GM12801 (cell line): ENCODE measurements around the gene HMGB3.

Experiments
- TF ChIP-seq, protein P1 (sequence below): IDR thresholded peaks from one replicate; pipeline ENCODE4 v1.5.1; 2011; ENCODE audit warnings: control low read depth; ENCODE audit not compliant: insufficient read length; ENCODE audit errors: extremely low read depth

HMGB3 gene

GRCh38 chrX:151030845-151031244 lies 47.7 kb downstream of the HMGB3 start:
- TF ChIP-seq, protein P1, sequence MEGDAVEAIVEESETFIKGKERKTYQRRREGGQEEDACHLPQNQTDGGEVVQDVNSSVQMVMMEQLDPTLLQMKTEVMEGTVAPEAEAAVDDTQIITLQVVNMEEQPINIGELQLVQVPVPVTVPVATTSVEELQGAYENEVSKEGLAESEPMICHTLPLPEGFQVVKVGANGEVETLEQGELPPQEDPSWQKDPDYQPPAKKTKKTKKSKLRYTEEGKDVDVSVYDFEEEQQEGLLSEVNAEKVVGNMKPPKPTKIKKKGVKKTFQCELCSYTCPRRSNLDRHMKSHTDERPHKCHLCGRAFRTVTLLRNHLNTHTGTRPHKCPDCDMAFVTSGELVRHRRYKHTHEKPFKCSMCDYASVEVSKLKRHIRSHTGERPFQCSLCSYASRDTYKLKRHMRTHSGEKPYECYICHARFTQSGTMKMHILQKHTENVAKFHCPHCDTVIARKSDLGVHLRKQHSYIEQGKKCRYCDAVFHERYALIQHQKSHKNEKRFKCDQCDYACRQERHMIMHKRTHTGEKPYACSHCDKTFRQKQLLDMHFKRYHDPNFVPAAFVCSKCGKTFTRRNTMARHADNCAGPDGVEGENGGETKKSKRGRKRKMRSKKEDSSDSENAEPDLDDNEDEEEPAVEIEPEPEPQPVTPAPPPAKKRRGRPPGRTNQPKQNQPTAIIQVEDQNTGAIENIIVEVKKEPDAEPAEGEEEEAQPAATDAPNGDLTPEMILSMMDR, result no peak

- TF ChIP-seq, protein P1, result no peak
Observed at GRCh38 chrX:151031391-151031975, 48.3 kb downstream of the HMGB3 start.

GRCh38 chrX:151039351-151039750 lies 56.2 kb downstream of the HMGB3 start:
- TF ChIP-seq, protein P1, result no peak
